Body of pancreas (tissue), 4 donors: ENCODE results near the gene SEC31B. TPM values are rescaled to one million over a fixed set of nuclear protein-coding genes. Genes with fewer than 3 reads are reported as not detected.

Experiments used
- ATAC-seq: fragments of 150-250 bp; one replicate; pipeline ENCODE4 v1.9.1; 2016
- DNase-seq, 4 donors: peaks; one replicate each; pipeline ENCODE4 v3.0.0-alpha.2; 2019
- H3K27ac ChIP-seq, 4 donors: fragments of 200-600 bp; sonication (generic); 1 replicate in 3 of 4; 2 replicates in 1 of 4; pipeline versions ENCODE4 v1.5.1 to v1.6.1; 2016 to 2019; ENCODE audit warnings: mild to moderate bottlenecking in 1 of 4, mixed read lengths in 1 of 4, moderate library complexity in 1 of 4
- H3K27me3 ChIP-seq, 2 donors: fragments of 200-600 bp; sonication (generic); one replicate each; pipeline ENCODE4 v1.6.0; 2016; ENCODE audit warnings: mild to moderate bottlenecking in 1 of 2
- H3K36me3 ChIP-seq, 2 donors: fragments of 200-600 bp; sonication (generic); replicated peaks in 1 of 2; 2 replicates each; pipeline ENCODE4 v1.5.1; 2016; ENCODE audit warnings: low read depth in 2 of 2; ENCODE audit not compliant: insufficient read depth in 1 of 2
- H3K4me1 ChIP-seq: fragments of 200-600 bp; sonication (generic); one replicate; pipeline ENCODE4 v1.6.0; 2016
- H3K4me3 ChIP-seq, 2 donors: fragments of 200-600 bp; sonication (generic); 1 replicate in 1 of 2; 2 replicates in 1 of 2; pipeline ENCODE4 v1.5.1; 2016 to 2019
- H3K9me3 ChIP-seq, 3 donors: fragments of 200-600 bp; sonication (generic); 1 replicate in 2 of 3; 2 replicates in 1 of 3; pipeline ENCODE4 v1.5.1; 2016
- POLR2A ChIP-seq, 3 donors: fragments of 450-650 bp; IDR thresholded peaks; one replicate each; pipeline ENCODE4 v1.6.1; 2016; ENCODE audit warnings: antibody characterized with exemption in 3 of 3, mild to moderate bottlenecking in 2 of 3
- WGBS, 2 donors: methylation state at CpG; one replicate each; pipeline ENCODE4 v1.1.5; 2017; 5-methylcytosine and 5-hydroxymethylcytosine counted together
- intact Hi-C: fragments of 100-400 bp; cut with DNase I; formaldehyde crosslinking; loops from one replicate; pipeline ENCODE4 v1.15.1; 2023
- total RNA-seq, 2 donors: library from RNA; depleted of rRNA; stranded (reverse); fragments of >200 nt; gene quantifications; one replicate each; pipeline ENCODE4 v1.1.0, GENCODE V29; 2016
- TF ChIP-seq, protein P1 (sequence below), 7 experiments: fragments of 450-650 bp in 4 of 7; fragments of 200-600 bp in 3 of 7; sonication (generic) in 3 of 7; IDR thresholded peaks; one replicate each; pipeline ENCODE4 v1.5.1; 2016 to 2019; ENCODE audit warnings: antibody characterized with exemption in 7 of 7

The SEC31B gene
- total RNA-seq, 2 donors from 2014 or later = 4.3 to 6.5 TPM

DNA sequence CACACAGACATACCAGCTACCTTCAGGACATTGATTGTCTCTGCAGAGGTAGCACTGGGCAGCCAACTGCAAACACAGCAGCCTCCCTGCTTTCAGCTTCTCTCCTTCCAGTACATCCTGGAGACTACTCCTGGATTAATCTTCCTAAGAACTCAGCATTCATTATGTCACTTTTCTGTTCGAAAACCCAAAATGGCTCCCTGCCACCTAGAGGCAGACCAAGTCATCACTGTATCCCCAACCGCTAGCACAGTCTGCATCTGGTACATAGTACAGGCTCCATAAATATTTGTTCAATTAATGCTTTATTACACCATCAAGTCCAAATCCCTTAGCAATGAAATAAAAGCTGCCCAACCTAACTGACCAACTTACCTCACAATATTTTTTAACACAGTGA, 5.0 kb upstream of the SEC31B start:
- peaks cover 0 to 13% of the 10 kb centered on the region in 2 donors for H3K36me3 ChIP-seq
- no peak for TF ChIP-seq POLR2A (IDR thresholded peaks at IDR 0.05)
- TF ChIP-seq, protein P1, sequence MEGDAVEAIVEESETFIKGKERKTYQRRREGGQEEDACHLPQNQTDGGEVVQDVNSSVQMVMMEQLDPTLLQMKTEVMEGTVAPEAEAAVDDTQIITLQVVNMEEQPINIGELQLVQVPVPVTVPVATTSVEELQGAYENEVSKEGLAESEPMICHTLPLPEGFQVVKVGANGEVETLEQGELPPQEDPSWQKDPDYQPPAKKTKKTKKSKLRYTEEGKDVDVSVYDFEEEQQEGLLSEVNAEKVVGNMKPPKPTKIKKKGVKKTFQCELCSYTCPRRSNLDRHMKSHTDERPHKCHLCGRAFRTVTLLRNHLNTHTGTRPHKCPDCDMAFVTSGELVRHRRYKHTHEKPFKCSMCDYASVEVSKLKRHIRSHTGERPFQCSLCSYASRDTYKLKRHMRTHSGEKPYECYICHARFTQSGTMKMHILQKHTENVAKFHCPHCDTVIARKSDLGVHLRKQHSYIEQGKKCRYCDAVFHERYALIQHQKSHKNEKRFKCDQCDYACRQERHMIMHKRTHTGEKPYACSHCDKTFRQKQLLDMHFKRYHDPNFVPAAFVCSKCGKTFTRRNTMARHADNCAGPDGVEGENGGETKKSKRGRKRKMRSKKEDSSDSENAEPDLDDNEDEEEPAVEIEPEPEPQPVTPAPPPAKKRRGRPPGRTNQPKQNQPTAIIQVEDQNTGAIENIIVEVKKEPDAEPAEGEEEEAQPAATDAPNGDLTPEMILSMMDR (IDR thresholded peaks at IDR 0.05) = no peak
- DNase-seq (no peak), ATAC-seq (no peak)
- no peak overlapping the region for H3K4me3 ChIP-seq
- intact Hi-C loops = no loop called here
- H3K27ac ChIP-seq = no peak overlapping the region
- H3K4me1 ChIP-seq = peaks cover 19% of the 10 kb centered on the region
- H3K27me3 ChIP-seq = no peaks in the 10 kb centered on the region
- WGBS, 2 donors = 77 to 88% methylated on average over 2 of the region's 2 CpGs
- H3K9me3 ChIP-seq = no peaks in the 10 kb centered on the region

DNA sequence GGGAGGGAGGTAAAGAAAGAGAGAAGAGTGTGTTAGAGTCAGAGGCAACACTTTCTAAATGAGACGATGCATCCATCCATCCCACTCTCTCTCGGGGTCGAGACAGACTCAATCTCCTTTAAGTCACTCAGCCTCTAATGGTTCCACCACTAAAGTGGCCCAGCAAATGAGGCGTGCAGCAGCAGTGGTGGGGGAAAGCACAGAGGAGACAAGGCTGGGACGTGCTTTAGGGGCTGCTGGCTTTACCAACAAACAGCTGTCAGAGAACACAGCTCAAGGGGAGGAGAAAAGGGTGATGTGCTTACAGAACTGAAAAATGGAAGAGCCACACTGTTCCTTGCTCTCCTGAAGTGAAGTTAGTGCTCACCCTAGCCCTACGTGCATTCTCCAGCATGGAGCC, 4.5 kb upstream of the SEC31B start:
- intact Hi-C loops = no loop called here
- 85 to 89% methylated on average over 6 of the region's 6 CpGs for WGBS, 2 donors
- no peaks in the 10 kb centered on the region for H3K27me3 ChIP-seq
- H3K27ac ChIP-seq = no peak overlapping the region
- H3K4me1 ChIP-seq = peaks cover 24% of the 10 kb centered on the region
- DNase-seq = no peak
- ATAC-seq = no peak
- H3K4me3 ChIP-seq = no peak overlapping the region
- peaks cover 0 to 13% of the 10 kb centered on the region in 2 donors for H3K36me3 ChIP-seq
- H3K9me3 ChIP-seq = no peaks in the 10 kb centered on the region
- TF ChIP-seq POLR2A (IDR thresholded peaks at IDR 0.05) = no peak
- TF ChIP-seq, protein P1 (IDR thresholded peaks at IDR 0.05) = no peak

DNA sequence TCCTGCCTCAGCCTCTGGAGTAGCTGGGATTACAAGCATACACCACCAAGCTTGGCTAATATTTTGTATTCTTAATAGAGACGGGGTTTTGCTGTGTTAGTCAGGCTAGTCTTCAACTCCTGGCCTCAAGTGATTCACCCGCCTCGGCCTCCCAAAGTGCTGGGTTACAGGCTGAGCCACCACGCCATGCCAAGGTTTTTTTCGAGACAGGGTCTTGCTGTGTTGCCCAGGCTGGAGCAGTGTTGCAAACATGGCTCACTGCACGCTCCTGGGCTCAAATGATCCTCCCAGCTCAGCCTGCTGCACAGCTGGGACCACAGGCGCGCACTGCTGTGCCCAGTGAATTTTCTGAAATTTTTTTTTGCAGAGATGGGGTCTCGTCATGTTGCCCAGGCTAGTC, 3.3 kb upstream of the SEC31B start:
- no peak for TF ChIP-seq POLR2A (IDR thresholded peaks at IDR 0.05)
- TF ChIP-seq, protein P1 (IDR thresholded peaks at IDR 0.05) = no peak
- H3K9me3 ChIP-seq = no peaks in the 10 kb centered on the region
- intact Hi-C loops = no loop called here
- no peak overlapping the region for H3K27ac ChIP-seq
- peaks cover 17% of the 10 kb centered on the region for H3K4me1 ChIP-seq
- ATAC-seq (no peak), DNase-seq (no peak)
- no peak overlapping the region for H3K4me3 ChIP-seq
- 93 to 95% methylated on average over 6 to 9 of the region's 9 CpGs for WGBS, 2 donors
- H3K36me3 ChIP-seq = peaks cover 0 to 13% of the 10 kb centered on the region in 2 donors
- no peaks in the 10 kb centered on the region for H3K27me3 ChIP-seq

DNA sequence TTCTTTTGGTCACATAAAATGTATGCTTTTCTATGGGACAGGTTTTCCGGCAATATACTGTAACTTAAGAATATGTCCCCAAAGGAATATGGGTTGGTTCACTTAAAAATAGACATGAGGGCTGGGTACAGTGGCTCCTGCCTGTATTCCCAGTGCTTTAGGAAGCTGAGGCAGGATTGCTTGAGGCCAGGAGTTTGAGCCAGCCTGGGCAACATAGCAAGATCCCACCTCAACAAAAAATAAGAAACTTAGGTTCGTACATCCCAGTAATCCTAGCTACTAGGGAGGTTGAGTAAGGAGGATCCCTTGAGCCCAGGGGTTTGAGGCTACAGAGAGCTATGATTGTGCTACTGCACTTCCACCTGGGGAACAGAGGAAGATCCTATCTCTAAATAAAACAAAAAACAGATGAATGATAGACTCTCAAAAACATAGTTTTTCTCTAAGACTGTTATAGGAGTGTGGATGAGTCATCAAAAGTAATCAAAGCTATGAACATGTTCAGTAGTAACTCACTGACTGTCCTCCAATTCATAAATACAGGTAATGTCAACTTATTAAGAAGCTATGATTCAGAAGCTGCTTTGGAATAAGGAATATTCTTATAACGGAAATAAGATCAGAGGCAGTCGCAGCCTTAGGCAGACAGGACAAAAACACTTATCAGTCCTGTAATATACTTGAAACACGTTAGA, 2.6 kb upstream of the SEC31B start:
- WGBS, 2 donors = 85 to 88% methylated on average over 5 of the region's 5 CpGs
- no peak overlapping the region for H3K27ac ChIP-seq
- peaks cover 13% of the 10 kb centered on the region for H3K4me1 ChIP-seq
- H3K27me3 ChIP-seq = no peaks in the 10 kb centered on the region
- H3K36me3 ChIP-seq = peaks cover 0 to 13% of the 10 kb centered on the region in 2 donors
- H3K4me3 ChIP-seq = no peak overlapping the region
- intact Hi-C loops = no loop called here
- DNase-seq (no peak), ATAC-seq (no peak)
- TF ChIP-seq, protein P1 (IDR thresholded peaks at IDR 0.05) = no peak
- no peak for TF ChIP-seq POLR2A (IDR thresholded peaks at IDR 0.05)
- H3K9me3 ChIP-seq = no peaks in the 10 kb centered on the region

DNA sequence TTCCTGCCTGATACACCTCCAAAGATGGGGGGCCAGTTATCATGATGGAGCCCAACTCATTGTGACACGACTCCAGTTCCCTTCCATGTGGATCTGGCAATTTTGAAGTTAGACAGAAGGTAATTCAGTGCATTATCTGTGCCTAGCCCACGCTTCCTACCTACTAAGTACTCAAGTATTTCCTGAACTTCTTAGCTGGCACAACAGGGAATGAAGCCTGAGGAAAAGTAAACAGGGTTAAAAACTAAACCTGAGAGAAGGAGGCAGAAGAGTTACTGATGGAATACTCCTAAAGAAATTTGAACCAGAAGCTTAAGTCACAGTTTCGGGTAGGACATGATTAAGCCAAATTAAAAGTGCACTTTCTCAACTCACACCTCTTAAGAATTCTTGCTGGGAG, 1.1 kb upstream of the SEC31B start:
- no peak overlapping the region for H3K27ac ChIP-seq
- H3K4me1 ChIP-seq = peaks cover 13% of the 10 kb centered on the region
- H3K4me3 ChIP-seq = no peak overlapping the region
- H3K9me3 ChIP-seq = no peaks in the 10 kb centered on the region
- ATAC-seq (no peak), DNase-seq (no peak)
- TF ChIP-seq, protein P1 (IDR thresholded peaks at IDR 0.05) = no peak
- no peak for TF ChIP-seq POLR2A (IDR thresholded peaks at IDR 0.05)
- 78 to 79% methylated on average over 3 of the region's 3 CpGs for WGBS, 2 donors
- peaks cover 0 to 4% of the 10 kb centered on the region in 2 donors for H3K36me3 ChIP-seq
- H3K27me3 ChIP-seq = no peaks in the 10 kb centered on the region
- intact Hi-C loops = no loop called here
